Stimulated activated CD8-positive, alpha-beta memory T cell treated with anti-CD3 and anti-CD28 coated beads, Interleukin-12 subunit alpha, Interleukin-12 subunit beta, amount 100 ng/mL, for 1 hour (primary cell): ENCODE data around the gene CDC42EP4.
"Not testable (repeated sequence)": the region's sequence is repeated elsewhere in the genome, so short reads cannot be mapped to it uniquely, and the experiment has no call there.

ENCODE experiments used
- DNase-seq: peaks from one replicate; pipeline ENCODE4 v3.0.0-alpha.2; 2020; ENCODE audit warnings: low read depth

CDC42EP4 gene

GRCh38 chr17:73278465-73279453 is 33.0 kb downstream of the CDC42EP4 start:
- DNase-seq, result no peak

GRCh38 chr17:73278049-73278464 is 33.7 kb downstream of the CDC42EP4 start:
- DNase-seq, result no peak

- no peak for DNase-seq
Measured at GRCh38 chr17:73274490-73274889, 37.3 kb downstream of the CDC42EP4 start.

- DNase-seq, result no peak
Measured at GRCh38 chr17:73272906-73273218, 38.9 kb downstream of the CDC42EP4 start.

- DNase-seq, result no peak
Measured at GRCh38 chr17:73271072-73271471, 40.7 kb downstream of the CDC42EP4 start.

GRCh38 chr17:73269791-73270190 is 42.0 kb downstream of the CDC42EP4 start:
- DNase-seq, result no peak

- no peak for DNase-seq
Measured at GRCh38 chr17:73269329-73269615, 42.5 kb downstream of the CDC42EP4 start.

- no peak for DNase-seq
Measured at GRCh38 chr17:73268582-73269328, 43.0 kb downstream of the CDC42EP4 start.

- DNase-seq, result no peak
Measured at GRCh38 chr17:73267648-73268537, 43.9 kb downstream of the CDC42EP4 start.

- no peak for DNase-seq
Measured at GRCh38 chr17:73266796-73267195, 45.0 kb downstream of the CDC42EP4 start.

- no peak for DNase-seq
Measured at GRCh38 chr17:73265646-73266640, 45.9 kb downstream of the CDC42EP4 start.

- not testable (repeated sequence) for DNase-seq
Measured at GRCh38 chr17:73264448-73264847, 47.4 kb downstream of the CDC42EP4 start.

GRCh38 chr17:73262676-73263642 is 48.8 kb downstream of the CDC42EP4 start:
- no peak for DNase-seq

- no peak for DNase-seq
Measured at GRCh38 chr17:73261952-73262675, 49.7 kb downstream of the CDC42EP4 start.

GRCh38 chr17:73261617-73261951 is 50.2 kb downstream of the CDC42EP4 start, which contains the start of gene CPSF4L:
Gene CPSF4L, minus strand, starts transcription at chr17:73261880. Its CDS starts 62 bp downstream, at chr17:73261818.
- no peak for DNase-seq

GRCh38 chr17:73257516-73257915 is 54.3 kb downstream of the CDC42EP4 start:
- no peak for DNase-seq

- DNase-seq, result no peak
Measured at GRCh38 chr17:73256220-73256619, 55.6 kb downstream of the CDC42EP4 start.

- peak; percentile 25 for DNase-seq
Measured at GRCh38 chr17:73255671-73256181, 56.1 kb downstream of the CDC42EP4 start.

- DNase-seq, result no peak
Measured at GRCh38 chr17:73251871-73252270, 59.9 kb downstream of the CDC42EP4 start.
